GF-D8 (cell line): ENCODE data around the gene PM20D2.

Experiments
- DNase-seq: peaks from one replicate; lab custom pipeline; 2025; lab: John Stamatoyannopoulos, UW

Gene PM20D2

DNA sequence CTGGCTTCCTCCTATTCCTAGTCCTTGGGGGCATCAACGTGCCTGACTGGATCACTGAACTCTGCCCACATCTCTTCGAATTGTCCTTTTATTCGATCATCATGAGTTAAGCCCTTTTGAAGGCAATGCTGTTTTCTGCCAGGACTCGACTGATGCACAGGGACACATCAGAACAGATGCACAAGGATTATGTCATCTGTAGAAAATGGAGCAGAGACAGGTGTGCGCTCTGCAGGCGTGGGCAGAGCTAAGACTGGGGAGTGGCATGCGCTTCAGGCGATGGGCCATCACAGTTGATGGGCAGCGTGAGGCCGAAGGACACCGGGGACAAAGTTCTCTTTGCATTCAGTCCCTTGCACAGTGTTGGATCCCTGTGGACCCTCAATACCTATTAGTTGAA lies 58.2 kb downstream of the PM20D2 start:
- DNase-seq = no peak

DNA sequence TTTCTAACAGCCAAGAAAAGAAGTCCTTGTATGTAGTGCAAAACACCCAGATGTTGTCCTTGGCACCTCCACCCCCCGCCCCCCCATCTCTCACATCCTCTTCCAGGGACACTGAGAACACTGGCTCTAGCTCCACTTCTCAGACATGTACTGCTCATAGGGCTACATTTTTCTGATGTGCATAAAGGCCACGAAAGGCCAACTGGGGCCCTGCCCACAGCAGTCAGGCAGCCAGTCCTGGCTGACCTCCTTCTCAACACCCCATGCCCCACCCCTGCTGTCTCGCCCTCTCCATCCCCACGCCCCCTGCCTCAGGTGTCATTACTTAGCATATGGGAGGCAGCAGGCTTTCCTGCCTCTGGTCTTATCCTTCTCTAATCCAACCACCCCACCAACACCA lies 60.0 kb downstream of the PM20D2 start:
- DNase-seq = no peak

DNA sequence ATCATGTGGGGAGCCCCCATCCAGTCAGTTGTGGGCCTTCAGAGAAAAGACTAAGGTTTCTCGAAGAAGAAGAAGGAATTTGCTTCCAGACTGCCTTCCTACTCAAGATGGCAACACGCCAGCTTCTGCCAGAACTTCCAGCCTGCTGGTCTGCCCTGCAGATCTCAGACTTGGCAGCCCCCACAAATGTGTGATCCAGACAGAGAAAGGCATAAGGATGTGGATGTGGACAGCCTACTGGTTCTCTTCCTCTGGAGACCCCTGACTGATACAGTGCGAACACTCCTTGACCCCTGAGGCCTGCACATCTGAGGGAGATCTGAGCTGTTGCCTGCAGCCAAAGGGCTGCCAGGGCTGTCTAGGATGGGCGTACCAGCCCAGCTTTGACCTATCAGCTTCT lies 62.7 kb downstream of the PM20D2 start:
- DNase-seq = no peak

DNA sequence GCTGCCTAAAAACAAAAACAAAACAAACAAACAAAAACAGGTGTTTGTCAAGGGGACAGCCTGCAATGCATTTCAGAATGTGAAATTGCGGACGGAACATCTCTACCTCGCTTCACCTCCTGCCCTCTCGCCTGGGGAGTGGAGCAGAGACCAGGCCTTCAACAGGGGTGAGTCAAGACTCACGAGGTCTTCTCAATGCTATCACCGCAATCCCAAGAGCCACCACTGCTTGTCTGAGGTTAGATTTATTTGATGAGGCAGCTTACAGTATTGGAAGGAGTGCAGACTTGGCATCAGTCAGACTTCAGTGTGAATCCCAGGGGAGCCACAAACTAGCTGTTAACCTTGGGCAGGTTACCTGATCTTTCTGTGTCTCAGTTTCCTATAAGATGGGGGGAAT lies 63.6 kb downstream of the PM20D2 start:
- no peak for DNase-seq

DNA sequence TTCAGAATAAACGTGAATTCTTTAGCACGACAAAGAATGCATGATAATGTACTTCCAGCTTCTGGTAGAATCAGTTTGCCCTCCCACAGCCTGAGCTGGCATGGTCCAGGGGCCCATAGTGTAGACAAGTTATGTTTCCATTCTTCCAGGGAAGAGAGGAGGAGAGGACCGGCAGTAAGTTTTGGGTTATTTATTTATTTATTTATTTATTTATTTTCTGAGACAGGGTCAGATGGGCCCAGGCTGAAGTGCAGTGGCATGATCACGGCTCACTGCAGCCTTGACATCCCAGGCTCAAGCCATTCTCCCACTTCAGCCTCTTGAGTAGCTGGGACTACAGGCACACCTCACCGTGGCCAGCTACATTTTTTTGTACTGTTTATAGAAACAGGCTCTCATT lies 66.6 kb downstream of the PM20D2 start:
- DNase-seq = no peak

DNA sequence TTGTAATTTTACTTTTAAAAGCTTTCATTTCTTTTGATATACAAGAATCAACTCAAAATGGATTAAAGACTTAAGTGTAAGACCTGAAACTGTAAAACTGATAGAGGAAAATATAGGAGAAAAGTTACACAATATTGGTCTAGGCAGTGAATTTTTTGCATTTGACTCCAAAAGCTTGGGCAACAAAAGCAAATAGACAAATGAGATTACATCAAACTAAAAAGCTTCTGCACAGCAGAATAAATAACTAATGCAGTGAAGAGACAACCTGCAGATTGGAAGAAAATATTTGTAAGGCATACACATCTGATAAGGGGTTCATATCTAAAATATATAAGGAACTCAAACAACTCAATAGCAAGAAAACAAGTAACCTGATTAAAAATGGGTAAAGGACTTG lies 68.3 kb downstream of the PM20D2 start:
- no peak for DNase-seq
